ENCODE results near the gene YPEL2.
A peak's percentile ranks its signal among the peaks of the same experiment; 100 is the strongest.

Gene YPEL2

GRCh38 chr17:59356543-59357218 lies 25.2 kb downstream of the YPEL2 start:
- Histone ChIP-seq H3K27me3 (ENCODE audit: control insufficient read depth in 1 of 2, insufficient read depth in 1 of 2, low read length in 2 of 2) (peaks cover 0 to 13% of the 10 kb centered on the region in 2 experiments), H2AFZ (ENCODE audit: low read depth, low read length) (no peak overlapping the region), H2BK120ac (ENCODE audit: low read depth, low read length) (no peak overlapping the region), H3K18ac (ENCODE audit: low read depth in 1 of 2, low read length in 2 of 2) (no peak overlapping the region), H3K4ac (ENCODE audit: low read depth in 1 of 2, low read length in 2 of 2) (no peak overlapping the region), H3K4me3 (ENCODE audit: insufficient read depth in 1 of 2, low read depth in 1 of 2, low read length in 2 of 2) (no peak overlapping the region), H3K79me1 (replicated peaks; ENCODE audit: low read length, poor library complexity, severe bottlenecking) (peaks cover 25% of the 10 kb centered on the region), H3K9ac (ENCODE audit: low read length) (no peak overlapping the region), H3K9me3 (ENCODE audit: control insufficient read depth, low read length) (no peaks in the 10 kb centered on the region), H2BK5ac (ENCODE audit: low read depth, low read length, poor library complexity, severe bottlenecking) (peak overlapping the region; percentile 83), H2BK12ac (ENCODE audit: low read length in 2 of 2) (no peak overlapping the region), H3K36me3 (ENCODE audit: control insufficient read depth in 1 of 2, insufficient read depth in 2 of 2, low read depth in 1 of 2, low read length in 2 of 2) (peaks cover 9 to 25% of the 10 kb centered on the region in 2 experiments), H3K4me2 (ENCODE audit: low read length, poor library complexity, severe bottlenecking) (no peak overlapping the region), H4K91ac (ENCODE audit: low read length) (no peak overlapping the region), H3K27ac (ENCODE audit: low read length, poor library complexity, severe bottlenecking) (peak overlapping the region; percentile 53), H3K14ac (ENCODE audit: low read length in 2 of 2) (no peak overlapping the region), H3K4me1 (ENCODE audit: control insufficient read depth, insufficient read depth, low read depth, low read length) (peaks cover 8% of the 10 kb centered on the region), H2AK5ac (ENCODE audit: low read length, severe bottlenecking) (peak overlapping the region; percentile 74), H4K8ac (ENCODE audit: low read length) (no peak overlapping the region), H2BK15ac (ENCODE audit: low read depth, poor library complexity, severe bottlenecking) (no peak overlapping the region), H3K23ac (ENCODE audit: low read length in 2 of 2) (no peak overlapping the region)
- WGBS = 87% methylated on average over 2 of the region's 2 CpGs
- no peak for DNase-seq

DNA sequence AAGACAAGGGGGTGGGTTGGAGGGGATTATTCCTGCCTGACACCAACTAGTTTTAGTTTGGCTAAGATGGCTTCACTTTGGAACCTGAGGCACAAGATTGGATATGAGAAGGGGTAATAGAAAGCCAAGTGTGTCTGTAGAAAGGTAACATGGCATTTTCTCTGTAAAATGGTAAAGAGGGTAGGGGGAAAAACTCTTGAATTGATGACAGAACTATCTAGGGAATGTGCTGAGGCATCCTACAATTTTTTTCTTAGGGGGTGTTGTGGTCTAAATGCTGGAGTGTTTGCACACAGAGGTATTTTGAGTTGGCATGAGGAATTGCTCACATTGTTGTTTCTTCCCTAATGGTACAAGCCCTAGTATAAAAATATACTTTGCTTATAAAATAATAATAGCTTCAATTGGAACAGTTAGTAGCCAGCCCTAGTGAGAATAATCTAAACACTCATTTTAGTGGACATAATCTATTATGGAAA lies 25.8 kb downstream of the YPEL2 start:
- no peak overlapping the region for H3K14ac ChIP-seq (ENCODE audit: low read length in 2 of 2)
- peak overlapping the region; percentile 83 for H2BK5ac ChIP-seq (ENCODE audit: low read depth, low read length, poor library complexity, severe bottlenecking)
- H2BK15ac ChIP-seq (ENCODE audit: low read depth, poor library complexity, severe bottlenecking) = no peak overlapping the region
- H3K9me3 ChIP-seq (ENCODE audit: control insufficient read depth, low read length) = no peaks in the 10 kb centered on the region
- no peak overlapping the region for H2AK5ac ChIP-seq (ENCODE audit: low read length, severe bottlenecking)
- no peak overlapping the region for H2BK120ac ChIP-seq (ENCODE audit: low read depth, low read length)
- no peak for DNase-seq
- no peak overlapping the region for H3K4ac ChIP-seq (ENCODE audit: low read depth in 1 of 2, low read length in 2 of 2)
- H3K23ac ChIP-seq (ENCODE audit: low read length in 2 of 2) = no peak overlapping the region
- no peak overlapping the region for H4K8ac ChIP-seq (ENCODE audit: low read length)
- no peak overlapping the region for H3K18ac ChIP-seq (ENCODE audit: low read depth in 1 of 2, low read length in 2 of 2)
- no peak overlapping the region for H2BK12ac ChIP-seq (ENCODE audit: low read length in 2 of 2)
- H3K4me1 ChIP-seq (ENCODE audit: control insufficient read depth, insufficient read depth, low read depth, low read length) = peaks cover 11% of the 10 kb centered on the region
- H3K79me1 ChIP-seq (replicated peaks; ENCODE audit: low read length, poor library complexity, severe bottlenecking) = peaks cover 20% of the 10 kb centered on the region
- H3K4me3 ChIP-seq (ENCODE audit: insufficient read depth in 1 of 2, low read depth in 1 of 2, low read length in 2 of 2) = no peak overlapping the region
- peaks cover 0 to 8% of the 10 kb centered on the region in 2 experiments for H3K27me3 ChIP-seq (ENCODE audit: control insufficient read depth in 1 of 2, insufficient read depth in 1 of 2, low read length in 2 of 2)
- no peak overlapping the region for H2AFZ ChIP-seq (ENCODE audit: low read depth, low read length)
- H3K27ac ChIP-seq (ENCODE audit: low read length, poor library complexity, severe bottlenecking) = peak overlapping the region; percentile 53
- no peak overlapping the region for H3K4me2 ChIP-seq (ENCODE audit: low read length, poor library complexity, severe bottlenecking)
- H4K91ac ChIP-seq (ENCODE audit: low read length) = no peak overlapping the region
- H3K9ac ChIP-seq (ENCODE audit: low read length) = no peak overlapping the region
- H3K36me3 ChIP-seq (ENCODE audit: control insufficient read depth in 1 of 2, insufficient read depth in 2 of 2, low read depth in 1 of 2, low read length in 2 of 2) = peaks cover 9 to 25% of the 10 kb centered on the region in 2 experiments

- Histone ChIP-seq H2BK5ac (ENCODE audit: low read depth, low read length, poor library complexity, severe bottlenecking) (peak overlapping the region; percentile 51), H3K4me3 (ENCODE audit: insufficient read depth in 1 of 2, low read depth in 1 of 2, low read length in 2 of 2) (no peak overlapping the region), H3K23ac (ENCODE audit: low read length in 2 of 2) (no peak overlapping the region), H2BK120ac (ENCODE audit: low read depth, low read length) (no peak overlapping the region), H3K4me2 (ENCODE audit: low read length, poor library complexity, severe bottlenecking) (no peak overlapping the region), H2BK15ac (ENCODE audit: low read depth, poor library complexity, severe bottlenecking) (no peak overlapping the region), H3K27me3 (ENCODE audit: control insufficient read depth in 1 of 2, insufficient read depth in 1 of 2, low read length in 2 of 2) (peaks cover 0 to 1% of the 10 kb centered on the region in 2 experiments), H3K36me3 (ENCODE audit: control insufficient read depth in 1 of 2, insufficient read depth in 2 of 2, low read depth in 1 of 2, low read length in 2 of 2) (peaks cover 9 to 23% of the 10 kb centered on the region in 2 experiments), H3K79me1 (replicated peaks; ENCODE audit: low read length, poor library complexity, severe bottlenecking) (peaks cover 16% of the 10 kb centered on the region), H2AFZ (ENCODE audit: low read depth, low read length) (no peak overlapping the region), H2AK5ac (ENCODE audit: low read length, severe bottlenecking) (peak overlapping the region; percentile 88), H3K27ac (ENCODE audit: low read length, poor library complexity, severe bottlenecking) (peak overlapping the region; percentile 39), H3K18ac (ENCODE audit: low read depth in 1 of 2, low read length in 2 of 2) (no peak overlapping the region), H3K4ac (ENCODE audit: low read depth in 1 of 2, low read length in 2 of 2) (no peak overlapping the region), H3K4me1 (ENCODE audit: control insufficient read depth, insufficient read depth, low read depth, low read length) (peaks cover 12% of the 10 kb centered on the region), H2BK12ac (ENCODE audit: low read length in 2 of 2) (peak overlapping the region in 1 of 2 experiments; percentile 4), H3K9me3 (ENCODE audit: control insufficient read depth, low read length) (no peaks in the 10 kb centered on the region), H3K14ac (ENCODE audit: low read length in 2 of 2) (no peak overlapping the region), H4K91ac (ENCODE audit: low read length) (no peak overlapping the region), H3K9ac (ENCODE audit: low read length) (peak overlapping the region; percentile 16), H4K8ac (ENCODE audit: low read length) (no peak overlapping the region)
- WGBS = no CpG with 5 or more reads among the region's 1 CpG
- DNase-seq = peak; percentile 65
Measured at GRCh38 chr17:59357929-59358328, 26.5 kb downstream of the YPEL2 start.

GRCh38 chr17:59361386-59361785 lies 29.9 kb downstream of the YPEL2 start:
- Histone ChIP-seq H3K4ac (ENCODE audit: low read depth in 1 of 2, low read length in 2 of 2) (no peak overlapping the region), H2BK5ac (ENCODE audit: low read depth, low read length, poor library complexity, severe bottlenecking) (no peak overlapping the region), H2AK5ac (ENCODE audit: low read length, severe bottlenecking) (no peak overlapping the region), H3K18ac (ENCODE audit: low read depth in 1 of 2, low read length in 2 of 2) (no peak overlapping the region), H2BK120ac (ENCODE audit: low read depth, low read length) (no peak overlapping the region), H3K4me1 (ENCODE audit: control insufficient read depth, insufficient read depth, low read depth, low read length) (peaks cover 28% of the 10 kb centered on the region), H3K9me3 (ENCODE audit: control insufficient read depth, low read length) (no peaks in the 10 kb centered on the region), H3K79me1 (replicated peaks; ENCODE audit: low read length, poor library complexity, severe bottlenecking) (peaks cover 9% of the 10 kb centered on the region), H2BK15ac (ENCODE audit: low read depth, poor library complexity, severe bottlenecking) (no peak overlapping the region), H2BK12ac (ENCODE audit: low read length in 2 of 2) (no peak overlapping the region), H4K8ac (ENCODE audit: low read length) (no peak overlapping the region), H4K91ac (ENCODE audit: low read length) (no peak overlapping the region), H3K14ac (ENCODE audit: low read length in 2 of 2) (no peak overlapping the region), H3K27ac (ENCODE audit: low read length, poor library complexity, severe bottlenecking) (no peak overlapping the region), H3K9ac (ENCODE audit: low read length) (peak overlapping the region; percentile 67), H3K36me3 (ENCODE audit: control insufficient read depth in 1 of 2, insufficient read depth in 2 of 2, low read depth in 1 of 2, low read length in 2 of 2) (peaks cover 0 to 8% of the 10 kb centered on the region in 2 experiments), H3K23ac (ENCODE audit: low read length in 2 of 2) (no peak overlapping the region), H3K27me3 (ENCODE audit: control insufficient read depth in 1 of 2, insufficient read depth in 1 of 2, low read length in 2 of 2) (no peaks in the 10 kb centered on the region), H3K4me2 (ENCODE audit: low read length, poor library complexity, severe bottlenecking) (no peak overlapping the region), H3K4me3 (ENCODE audit: insufficient read depth in 1 of 2, low read depth in 1 of 2, low read length in 2 of 2) (peak overlapping the region in 1 of 2 experiments; percentile 44), H2AFZ (ENCODE audit: low read depth, low read length) (no peak overlapping the region)
- peak; percentile 96 for DNase-seq
- WGBS = 31% methylated on average over 3 of the region's 3 CpGs

All from mesenchymal stem cell (in vitro differentiated cells and primary cell).